NB4 (cell line): ENCODE results near the gene DUSP16.

Source experiments
- POLR2A ChIP-seq: IDR thresholded peaks from 2 replicates; pipeline ENCODE4 v1.6.1; 2011; ENCODE audit warnings: mild to moderate bottlenecking; ENCODE audit not compliant: insufficient read length; ENCODE audit errors: extremely low read depth
- TF ChIP-seq, protein P1 (sequence below): IDR thresholded peaks from one replicate; pipeline ENCODE4 v1.5.1; 2012; ENCODE audit warnings: low read depth, low read length

DNA sequence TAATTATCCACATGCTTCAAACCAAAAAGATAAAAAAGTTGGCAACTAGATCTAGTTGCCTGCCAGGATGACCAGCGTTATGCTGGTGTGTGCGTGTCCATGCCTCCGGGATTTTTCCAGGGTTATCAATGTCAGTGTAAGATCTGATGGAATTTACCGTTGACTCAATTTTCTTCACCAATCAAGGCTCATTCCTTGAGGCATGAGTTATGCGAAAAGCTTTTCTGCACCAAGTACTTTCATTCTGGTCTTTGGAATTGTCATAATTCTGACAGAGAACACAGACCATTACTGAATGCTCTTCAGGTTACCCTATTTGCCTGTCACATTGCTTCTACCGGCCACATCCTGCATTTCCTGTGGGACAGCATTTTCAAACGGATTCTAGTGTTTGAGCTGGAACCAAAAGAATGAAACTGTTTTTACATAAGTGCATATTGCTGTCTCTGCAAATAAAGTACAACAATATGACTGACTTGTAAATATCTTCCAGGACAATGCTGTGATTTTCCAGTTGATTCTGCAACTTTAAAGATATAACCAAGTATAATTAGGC, 91.8 kb downstream of the DUSP16 start:
- TF ChIP-seq, protein P1, sequence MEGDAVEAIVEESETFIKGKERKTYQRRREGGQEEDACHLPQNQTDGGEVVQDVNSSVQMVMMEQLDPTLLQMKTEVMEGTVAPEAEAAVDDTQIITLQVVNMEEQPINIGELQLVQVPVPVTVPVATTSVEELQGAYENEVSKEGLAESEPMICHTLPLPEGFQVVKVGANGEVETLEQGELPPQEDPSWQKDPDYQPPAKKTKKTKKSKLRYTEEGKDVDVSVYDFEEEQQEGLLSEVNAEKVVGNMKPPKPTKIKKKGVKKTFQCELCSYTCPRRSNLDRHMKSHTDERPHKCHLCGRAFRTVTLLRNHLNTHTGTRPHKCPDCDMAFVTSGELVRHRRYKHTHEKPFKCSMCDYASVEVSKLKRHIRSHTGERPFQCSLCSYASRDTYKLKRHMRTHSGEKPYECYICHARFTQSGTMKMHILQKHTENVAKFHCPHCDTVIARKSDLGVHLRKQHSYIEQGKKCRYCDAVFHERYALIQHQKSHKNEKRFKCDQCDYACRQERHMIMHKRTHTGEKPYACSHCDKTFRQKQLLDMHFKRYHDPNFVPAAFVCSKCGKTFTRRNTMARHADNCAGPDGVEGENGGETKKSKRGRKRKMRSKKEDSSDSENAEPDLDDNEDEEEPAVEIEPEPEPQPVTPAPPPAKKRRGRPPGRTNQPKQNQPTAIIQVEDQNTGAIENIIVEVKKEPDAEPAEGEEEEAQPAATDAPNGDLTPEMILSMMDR: no peak
- TF ChIP-seq POLR2A: no peak
